ENCODE data around the gene TRANK1.

DNA sequence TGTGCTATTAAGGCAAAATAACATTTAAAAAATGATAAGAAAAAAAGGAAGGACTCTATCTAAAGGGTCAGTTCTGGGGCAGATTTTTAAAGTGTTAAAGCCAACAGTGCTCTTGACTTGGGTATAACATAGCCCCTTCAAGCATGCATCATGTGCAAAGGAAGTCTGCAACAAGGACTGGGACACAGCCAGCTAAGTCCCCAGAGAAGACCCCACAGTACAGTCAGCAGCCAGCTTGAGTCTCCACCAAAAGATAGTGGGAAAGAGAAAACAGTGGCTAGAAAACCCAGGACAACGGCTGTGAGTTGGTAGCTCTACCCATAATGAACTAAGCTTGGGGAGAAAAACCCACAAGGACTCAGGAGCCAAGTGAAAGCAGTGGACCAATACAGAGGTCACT is 94.1 kb downstream of the TRANK1 start:
- TF ChIP-seq, protein P1, sequence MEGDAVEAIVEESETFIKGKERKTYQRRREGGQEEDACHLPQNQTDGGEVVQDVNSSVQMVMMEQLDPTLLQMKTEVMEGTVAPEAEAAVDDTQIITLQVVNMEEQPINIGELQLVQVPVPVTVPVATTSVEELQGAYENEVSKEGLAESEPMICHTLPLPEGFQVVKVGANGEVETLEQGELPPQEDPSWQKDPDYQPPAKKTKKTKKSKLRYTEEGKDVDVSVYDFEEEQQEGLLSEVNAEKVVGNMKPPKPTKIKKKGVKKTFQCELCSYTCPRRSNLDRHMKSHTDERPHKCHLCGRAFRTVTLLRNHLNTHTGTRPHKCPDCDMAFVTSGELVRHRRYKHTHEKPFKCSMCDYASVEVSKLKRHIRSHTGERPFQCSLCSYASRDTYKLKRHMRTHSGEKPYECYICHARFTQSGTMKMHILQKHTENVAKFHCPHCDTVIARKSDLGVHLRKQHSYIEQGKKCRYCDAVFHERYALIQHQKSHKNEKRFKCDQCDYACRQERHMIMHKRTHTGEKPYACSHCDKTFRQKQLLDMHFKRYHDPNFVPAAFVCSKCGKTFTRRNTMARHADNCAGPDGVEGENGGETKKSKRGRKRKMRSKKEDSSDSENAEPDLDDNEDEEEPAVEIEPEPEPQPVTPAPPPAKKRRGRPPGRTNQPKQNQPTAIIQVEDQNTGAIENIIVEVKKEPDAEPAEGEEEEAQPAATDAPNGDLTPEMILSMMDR (IDR thresholded peaks at IDR 0.05) = no peak
- no peak for TF ChIP-seq POLR2A (IDR thresholded peaks at IDR 0.05)
- TF ChIP-seq POLR2AphosphoS5 (IDR thresholded peaks at IDR 0.05) = no peak

Data from suprapubic skin (tissue), 4 donors.